HK-2 (cell line): ENCODE data around the gene MBNL2.
A peak's percentile ranks its signal among the peaks of the same experiment; 100 is the strongest.

Experiments used
- DNase-seq: peaks from one replicate; pipeline ENCODE4 v3.0.0-alpha.2; 2018; ENCODE audit not compliant: unreplicated experiment

Gene MBNL2

DNA sequence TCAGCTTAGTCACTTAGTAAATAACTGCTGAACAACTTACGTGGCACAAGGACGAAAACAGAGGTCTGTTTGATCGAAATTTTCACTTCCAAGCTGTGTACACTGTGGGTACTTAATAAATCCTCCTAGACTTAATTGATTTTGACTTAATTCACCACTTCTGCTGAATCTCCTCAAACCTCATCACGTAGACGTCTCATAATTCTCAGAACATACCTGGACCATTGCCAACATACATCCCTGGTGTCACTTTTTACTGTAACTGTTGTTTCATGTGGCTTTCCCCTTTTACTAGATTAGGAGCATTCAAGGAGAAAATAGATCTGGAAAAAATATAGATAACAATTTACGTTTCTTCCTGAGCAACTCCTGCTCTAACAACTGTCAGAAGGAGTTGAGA, 105.0 kb downstream of the MBNL2 start:
- DNase-seq = no peak

DNA sequence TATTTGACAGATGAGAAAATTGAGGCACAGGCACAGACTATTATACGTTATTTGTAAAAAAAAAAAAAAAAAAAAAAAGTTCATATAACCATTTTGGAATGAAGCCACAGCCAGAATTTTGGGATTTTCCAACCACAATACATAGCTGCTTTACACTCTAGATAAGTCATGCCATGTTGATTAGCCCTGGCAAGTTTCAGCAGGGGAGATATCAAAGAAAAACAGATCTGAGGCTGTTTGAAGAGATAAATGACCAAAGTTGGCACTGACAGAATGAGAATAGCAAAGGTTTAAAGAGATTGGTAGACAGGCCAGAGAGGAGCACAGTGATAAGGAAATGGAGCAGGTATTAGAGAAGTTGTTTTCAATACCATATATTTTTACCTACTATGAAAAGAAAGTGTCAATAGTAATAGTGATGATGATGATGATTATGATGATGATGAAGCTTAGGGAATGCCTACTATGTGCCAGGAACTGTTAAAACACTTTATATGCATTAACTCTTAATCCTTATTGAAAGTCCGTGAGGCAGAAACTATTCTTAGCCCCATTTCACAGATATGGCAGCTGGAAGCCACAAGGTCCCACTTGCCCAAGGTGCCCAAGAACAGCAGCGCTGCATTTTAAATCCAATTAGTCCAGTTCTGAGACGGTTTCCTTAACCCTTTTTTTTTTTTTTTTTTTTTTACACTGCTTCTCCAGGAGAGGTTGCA, 105.5 kb downstream of the MBNL2 start:
- no peak for DNase-seq

DNA sequence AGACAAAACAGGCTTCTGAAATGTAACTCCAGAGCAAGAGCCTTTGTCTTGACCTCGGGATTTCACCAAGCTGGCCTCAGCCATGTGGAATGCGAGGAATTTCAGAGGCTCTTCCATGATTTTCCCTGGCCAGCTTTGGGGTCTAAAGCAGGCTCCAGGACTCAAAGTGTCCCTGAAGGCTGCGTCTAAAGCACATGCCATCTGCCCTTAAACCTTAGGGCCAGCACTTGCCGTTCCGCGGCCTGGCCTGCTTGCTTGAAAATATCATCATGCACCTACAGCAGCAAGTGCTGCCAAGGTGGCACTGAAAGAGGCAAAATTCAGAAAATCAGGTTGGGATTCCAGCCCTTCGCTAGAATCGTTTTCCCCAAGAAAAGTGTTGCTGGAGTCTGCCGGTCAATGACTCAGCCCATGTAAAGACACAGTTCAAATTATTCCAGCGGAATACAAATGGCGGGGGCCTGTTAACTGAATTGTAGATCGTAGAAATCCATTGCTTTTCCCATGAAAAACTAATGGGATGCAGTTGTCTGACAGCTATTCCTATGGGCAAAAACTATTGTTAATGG, 106.2 kb downstream of the MBNL2 start:
- peak; percentile 26 for DNase-seq

DNA sequence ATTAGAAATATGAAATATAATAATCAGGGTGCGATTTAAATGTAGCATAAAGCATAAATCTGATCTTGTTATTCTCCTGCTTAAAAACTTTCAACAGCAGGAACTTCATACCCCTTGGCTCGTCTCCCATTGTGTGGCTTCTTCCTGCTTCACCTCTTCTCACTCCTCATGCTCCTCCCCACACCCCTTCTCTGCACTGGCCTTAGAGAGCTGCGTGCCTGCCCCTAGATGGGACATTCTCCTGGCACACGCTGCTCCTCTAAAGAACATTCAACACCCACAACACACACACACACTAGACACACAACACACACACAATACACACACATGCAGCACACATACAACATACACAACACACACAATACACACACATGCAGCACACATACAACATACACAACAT, 107.2 kb downstream of the MBNL2 start:
- no peak for DNase-seq

DNA sequence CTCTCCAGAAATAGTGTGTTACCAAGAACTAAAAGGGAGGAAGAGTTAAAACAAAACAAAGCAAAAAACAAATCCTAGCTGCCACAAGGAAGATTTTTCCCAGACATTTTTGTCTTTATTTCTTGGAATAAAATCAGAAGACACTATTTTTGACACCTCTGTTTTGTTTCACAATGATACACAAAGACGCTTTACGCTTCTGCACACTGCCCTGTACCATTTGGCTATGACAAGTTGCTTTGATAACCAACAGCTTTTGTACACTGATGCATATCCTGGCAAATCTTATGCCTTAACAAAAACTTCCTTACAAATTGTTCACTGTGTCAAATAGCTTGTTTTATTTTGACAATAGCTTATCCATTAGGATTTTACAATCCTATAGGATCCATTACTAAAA, 108.3 kb downstream of the MBNL2 start:
- DNase-seq = no peak

DNA sequence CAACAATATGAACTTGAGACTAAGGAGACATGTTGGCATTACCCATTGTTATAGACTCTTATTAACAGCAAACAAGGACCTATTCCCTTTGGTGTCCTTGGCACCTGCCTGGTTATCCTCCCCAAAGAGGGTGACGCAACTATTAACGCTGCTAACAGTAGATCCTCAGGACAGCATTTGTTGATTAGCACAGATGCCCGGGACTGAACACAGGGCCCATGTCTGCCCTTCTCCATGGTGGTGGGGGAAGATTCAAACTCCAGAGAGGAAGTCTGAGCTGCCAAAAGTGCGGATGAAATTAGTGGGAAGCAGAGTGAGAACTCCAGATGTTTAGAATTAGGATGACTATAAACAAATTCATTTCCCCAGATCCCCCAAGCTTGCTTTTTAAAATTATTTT, 110.6 kb downstream of the MBNL2 start:
- no peak for DNase-seq

DNA sequence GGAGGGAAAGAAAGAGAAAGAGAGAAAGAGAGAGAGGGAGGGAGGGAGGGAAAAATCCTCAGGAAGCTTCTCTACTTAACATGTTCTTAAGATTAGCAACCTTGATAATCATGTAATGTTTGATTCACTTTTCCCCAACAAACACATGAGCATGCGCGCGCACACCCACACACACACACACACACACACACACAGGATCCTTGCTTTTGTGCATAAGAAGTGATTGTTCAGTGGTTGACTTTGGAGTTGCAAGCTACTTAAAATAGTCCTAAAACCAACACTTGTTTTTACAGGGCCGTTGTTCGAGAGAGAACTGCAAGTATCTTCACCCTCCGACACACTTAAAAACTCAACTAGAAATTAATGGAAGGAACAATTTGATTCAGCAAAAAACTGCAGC, 111.8 kb downstream of the MBNL2 start:
- DNase-seq = no peak

DNA sequence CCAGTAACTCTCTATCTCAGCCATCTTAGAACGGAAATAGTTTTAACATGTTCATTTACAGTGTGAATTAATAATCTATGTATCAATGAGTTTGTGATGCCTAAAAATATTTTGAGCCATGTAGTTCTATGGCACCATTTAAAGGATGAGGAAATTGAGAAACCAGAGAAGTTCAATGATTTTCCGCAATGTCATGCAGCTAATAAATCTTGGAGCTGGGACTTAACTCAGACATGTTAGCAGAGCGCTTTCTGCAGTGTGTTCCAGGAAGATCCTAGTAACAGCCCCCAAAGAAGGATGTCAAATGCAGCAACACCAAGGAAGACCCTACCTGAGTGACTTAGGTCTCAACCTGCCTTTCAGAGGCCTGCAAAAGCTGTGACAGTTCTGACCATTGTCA, 112.6 kb downstream of the MBNL2 start:
- no peak for DNase-seq

DNA sequence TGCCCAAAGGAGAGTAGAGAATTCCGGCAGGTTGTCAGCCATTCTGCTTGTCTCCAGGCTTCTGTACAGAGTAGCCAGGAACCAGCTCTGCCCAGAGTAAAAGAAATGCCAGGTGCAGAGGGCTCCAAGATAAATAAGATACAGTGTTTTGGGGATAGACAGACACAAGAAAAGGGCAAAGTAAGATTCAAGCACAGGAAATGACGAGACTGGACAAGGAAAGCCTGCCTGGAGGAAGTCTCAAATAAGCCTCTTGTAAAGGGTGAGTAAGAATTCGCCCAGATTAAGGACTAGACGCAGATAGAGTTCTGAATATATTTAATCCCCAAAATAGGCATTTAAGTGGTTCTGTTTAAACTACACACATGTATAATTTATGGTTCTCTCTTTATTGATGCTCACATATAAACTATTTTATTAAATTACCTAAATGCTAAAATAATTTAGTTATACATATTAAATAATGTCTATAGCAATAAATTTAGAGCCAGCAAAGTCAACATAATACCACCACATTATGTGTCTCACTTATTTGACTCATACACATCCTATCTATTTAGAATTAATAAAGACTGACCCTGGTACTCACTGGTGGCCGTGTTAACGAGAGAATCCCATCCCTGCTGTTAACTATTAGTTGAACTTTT, 113.5 kb downstream of the MBNL2 start:
- no peak for DNase-seq

DNA sequence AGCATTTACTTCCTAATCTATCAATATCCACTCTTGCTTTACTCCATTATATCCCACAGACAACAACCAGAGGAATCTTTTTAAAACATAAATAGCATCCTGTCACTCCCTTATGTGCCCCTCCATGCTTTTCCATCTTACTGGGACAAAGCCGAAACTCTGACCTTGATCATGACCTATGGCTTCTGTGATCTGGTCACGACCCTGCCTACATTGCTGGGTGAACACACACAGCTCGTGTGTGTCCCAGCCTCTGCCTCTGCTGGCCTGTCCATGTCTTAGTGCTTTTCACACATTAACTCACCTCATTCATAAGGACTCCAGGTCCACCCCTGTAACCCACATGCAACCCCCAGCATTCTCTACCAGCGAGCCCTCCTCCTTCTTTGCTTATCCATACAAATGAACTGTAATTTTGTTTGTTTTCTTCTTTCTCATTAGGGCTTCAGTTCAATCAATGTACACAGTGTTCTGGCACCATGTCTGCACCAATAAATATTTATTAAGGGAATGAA, 115.9 kb downstream of the MBNL2 start:
- no peak for DNase-seq

DNA sequence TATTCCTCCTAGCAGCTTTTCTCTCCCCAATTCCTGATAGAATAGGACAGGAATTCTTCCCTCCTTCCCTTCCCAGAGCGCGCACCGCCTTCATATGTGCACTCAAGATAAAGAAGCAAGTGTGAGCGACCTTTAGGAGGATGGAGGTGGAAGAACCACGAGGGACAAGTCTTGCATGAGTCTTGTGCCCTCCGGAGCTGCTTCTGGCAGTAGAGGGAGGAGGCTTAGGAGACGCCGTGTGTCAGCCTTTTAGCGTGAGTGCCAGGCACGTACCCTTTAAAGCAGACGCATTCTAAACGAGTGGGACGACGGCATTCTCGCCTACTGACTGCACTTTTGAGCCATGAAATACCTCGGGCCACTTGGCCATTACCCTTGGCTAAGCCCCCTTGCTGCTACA, 116.4 kb downstream of the MBNL2 start:
- no peak for DNase-seq

DNA sequence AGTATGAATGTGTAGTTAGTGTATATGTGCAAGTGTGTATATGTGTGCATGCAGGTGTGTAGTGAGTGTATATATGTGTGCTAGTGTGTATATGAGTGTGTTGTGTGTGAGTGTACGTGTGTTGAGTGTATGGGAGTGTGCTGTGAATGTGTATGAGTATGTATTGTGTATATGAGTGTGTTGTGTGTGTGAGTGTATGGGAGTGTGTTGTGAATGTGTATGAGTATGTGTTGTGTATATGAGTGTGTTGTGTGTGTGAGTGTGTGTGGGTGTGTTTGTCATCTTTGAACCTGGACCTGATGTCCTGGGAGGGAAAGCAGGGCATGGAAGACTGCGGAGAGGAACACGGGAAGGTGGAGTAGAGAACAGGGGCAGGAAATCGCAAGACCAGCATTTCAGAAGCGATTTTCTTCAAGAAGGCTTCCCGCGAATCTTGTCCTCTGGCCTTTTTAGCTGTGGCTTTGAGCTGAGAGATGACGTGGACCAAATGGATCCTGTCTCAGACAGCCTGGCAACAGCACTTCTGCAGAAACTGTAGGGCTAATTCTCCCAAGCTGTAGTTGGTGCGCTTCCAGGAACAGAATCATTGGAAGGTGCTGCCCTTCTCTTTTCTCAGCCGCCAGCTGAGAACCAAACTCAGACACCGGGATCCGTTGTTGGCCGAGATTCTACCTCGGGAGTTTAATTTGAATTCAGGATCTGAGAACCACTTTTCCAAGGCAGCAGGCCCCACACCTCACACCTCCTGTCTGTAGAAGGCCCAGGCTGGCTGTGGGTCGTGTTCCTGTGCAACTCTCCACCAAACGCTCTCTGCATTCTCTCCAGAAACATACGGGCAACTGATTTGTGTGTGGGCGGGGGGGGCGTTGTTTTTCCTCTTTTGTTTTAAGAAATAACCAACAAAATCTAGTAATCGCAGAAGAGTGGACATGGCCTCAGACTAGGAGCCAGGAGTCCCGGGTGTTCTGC, 117.2 kb downstream of the MBNL2 start:
- DNase-seq = no peak

DNA sequence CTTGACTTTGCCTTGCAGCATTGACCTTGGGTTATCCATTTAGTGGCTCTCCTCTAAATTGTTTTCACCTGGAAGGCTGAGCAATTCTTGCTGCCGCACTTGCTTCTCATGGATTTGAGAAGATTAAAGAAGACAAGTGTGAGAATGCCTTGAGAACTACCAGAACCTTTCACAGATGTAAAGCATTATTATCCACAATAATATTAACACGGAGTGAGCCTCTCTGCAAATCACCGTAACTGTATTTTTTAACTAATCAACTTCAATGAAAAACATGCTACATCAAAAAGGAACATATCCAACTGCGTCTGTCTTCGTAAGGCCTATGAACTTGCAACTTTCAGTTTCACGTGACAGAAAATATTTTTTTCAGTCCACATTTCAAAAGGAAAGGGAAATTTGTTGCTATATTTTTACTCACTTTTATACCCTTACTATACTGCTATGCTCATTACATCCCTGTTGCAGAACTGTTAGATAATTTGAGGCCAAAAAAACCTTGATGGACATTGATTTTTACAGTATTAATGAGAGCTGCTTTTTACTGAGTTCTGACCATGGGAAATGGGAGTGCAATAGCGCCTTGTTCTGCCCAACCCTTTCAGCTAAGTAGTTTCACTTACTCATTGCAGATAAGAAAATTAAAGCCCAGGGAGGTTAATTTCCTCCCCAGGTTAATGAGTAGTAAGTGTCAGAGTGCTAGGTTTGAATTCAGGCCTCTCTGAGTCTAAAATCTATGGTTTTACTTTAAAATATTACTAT, 118.0 kb downstream of the MBNL2 start:
- no peak for DNase-seq

DNA sequence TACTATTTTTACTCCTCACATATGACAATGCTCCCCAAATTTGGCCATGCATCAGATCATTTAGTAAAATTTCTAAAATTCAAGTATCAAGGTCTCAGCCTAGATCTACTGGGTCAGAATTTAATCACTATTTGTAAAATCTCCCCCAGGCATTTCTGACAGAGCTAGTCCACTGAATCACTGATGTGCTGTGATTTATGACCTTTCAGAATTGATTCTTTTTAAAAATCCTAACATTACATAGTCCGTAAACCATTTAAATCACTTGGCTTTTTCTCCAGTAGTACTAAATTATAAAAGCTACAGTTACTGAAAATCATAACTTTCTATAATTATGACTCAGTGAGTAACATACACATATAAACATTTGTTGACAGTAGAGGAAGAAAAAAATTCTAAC, 119.0 kb downstream of the MBNL2 start:
- DNase-seq = no peak

DNA sequence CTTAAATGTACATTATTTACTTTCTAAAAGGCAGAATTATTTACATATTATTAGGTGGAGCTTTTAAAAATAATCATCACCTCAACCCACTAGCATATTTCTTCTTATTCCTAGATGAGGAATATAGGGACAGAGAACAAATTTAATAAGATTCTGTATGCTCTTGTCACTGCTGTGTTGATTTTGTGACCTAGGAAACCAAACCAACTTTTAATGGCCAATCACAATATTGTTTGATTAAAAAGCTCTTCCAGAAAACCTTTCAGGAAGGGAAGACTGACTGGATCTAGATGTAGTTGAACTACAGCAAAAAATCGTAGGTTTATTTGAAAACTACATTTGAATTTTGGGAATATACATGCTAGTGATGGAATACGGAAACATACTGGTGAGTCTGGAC, 120.0 kb downstream of the MBNL2 start:
- no peak for DNase-seq

DNA sequence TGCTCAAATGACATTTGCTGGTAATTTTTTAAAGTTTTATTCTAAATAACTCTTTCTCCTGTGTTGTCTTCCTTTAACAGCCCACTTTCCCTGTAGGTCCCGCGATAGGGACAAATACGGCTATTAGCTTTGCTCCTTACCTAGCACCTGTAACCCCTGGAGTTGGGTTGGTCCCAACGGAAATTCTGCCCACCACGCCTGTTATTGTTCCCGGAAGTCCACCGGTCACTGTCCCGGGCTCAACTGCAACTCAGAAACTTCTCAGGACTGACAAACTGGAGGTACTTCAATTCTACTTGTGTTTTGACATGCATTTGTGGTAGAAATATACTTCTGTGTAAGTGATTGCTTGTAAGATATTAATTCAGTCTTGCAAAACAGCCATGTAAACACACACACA, 120.8 kb downstream of the MBNL2 start:
- no peak for DNase-seq

DNA sequence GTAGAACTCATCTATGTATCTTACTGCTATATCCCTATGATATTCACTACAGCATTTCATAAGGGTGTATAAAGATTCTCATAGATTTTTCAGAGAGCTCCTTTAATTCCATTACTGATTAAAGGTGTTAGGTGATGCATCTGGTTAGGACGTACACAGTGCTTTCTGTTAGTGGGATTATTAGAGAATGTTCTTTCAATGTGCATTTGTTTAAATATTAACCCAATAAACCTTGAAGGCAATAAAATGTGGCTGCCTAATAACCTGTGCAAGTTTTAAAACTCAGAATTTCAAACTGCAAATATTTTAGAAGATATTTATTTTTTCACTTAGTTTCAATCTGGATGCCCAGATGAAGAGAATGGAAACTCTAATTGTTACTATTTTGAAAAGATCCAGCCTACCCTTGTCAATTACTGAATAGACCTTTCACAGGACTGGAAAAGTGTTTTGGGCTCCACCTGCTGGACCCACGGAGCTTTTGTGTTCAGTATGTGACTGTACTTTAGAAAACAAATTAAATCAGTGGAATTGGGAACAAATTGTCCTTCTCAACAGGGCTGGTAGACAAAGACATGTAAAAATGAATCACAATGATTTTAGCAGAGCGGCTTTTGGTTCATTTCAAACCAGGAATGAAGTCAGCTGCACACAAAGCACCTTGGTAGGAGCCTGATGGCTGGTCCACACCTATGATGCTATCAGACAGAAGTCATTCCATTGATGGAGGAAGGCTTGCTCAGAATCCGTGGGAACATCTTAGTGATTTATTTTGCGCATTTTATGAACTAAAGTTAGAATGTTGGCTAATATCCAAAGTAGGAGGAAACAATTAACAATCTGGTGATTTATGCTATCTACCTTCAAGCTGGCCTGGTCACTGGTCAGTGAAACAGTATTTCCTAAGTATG, 122.4 kb downstream of the MBNL2 start:
- DNase-seq = peak; percentile 13

DNA sequence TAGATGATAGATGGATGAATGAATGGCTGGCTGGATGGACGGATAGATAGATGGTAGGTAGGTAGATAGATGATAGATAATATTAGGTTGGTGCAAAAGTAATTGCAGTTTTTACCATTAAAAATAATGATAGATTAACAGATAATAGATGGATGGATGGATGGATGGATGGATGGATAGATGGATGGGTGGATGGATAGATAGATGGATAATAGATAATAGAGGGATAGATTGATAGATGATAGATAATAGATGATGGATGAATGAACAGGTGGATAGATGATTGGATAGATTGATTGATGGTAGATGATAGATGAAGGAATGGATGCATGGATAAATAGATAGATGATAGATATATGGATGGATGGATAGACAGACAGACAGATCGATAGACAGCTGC, 124.0 kb downstream of the MBNL2 start:
- DNase-seq = no peak

DNA sequence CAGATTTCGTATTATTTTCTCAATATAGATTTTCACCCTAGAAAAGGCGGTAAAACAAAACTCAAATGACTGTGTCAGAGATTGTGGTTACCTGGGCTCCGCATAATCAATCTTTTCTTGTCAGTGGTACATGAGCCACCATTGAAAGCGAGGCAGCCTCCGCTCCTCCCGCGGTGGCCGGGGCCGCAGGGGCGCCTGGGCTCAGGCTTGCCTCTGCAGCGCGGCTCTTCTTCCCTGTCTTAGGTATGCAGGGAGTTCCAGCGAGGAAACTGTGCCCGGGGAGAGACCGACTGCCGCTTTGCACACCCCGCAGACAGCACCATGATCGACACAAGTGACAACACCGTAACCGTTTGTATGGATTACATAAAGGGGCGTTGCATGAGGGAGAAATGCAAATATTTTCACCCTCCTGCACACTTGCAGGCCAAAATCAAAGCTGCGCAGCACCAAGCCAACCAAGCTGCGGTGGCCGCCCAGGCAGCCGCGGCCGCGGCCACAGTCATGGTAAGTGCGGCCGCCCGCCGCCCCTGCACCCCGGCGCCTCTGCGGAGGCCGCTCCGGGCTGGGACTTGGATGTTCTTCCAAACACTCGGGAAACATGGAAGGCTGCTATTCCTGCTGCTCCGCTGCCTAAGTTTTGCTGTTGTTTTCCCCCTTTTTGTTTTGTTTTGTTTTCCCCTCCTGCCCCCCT, 124.6 kb downstream of the MBNL2 start:
- no peak for DNase-seq
